ENCODE results near the gene P4HA1.
"Not testable (repeated sequence)": the region's sequence is repeated elsewhere in the genome, so short reads cannot be mapped to it uniquely, and the experiment has no call there.

P4HA1 gene

DNA sequence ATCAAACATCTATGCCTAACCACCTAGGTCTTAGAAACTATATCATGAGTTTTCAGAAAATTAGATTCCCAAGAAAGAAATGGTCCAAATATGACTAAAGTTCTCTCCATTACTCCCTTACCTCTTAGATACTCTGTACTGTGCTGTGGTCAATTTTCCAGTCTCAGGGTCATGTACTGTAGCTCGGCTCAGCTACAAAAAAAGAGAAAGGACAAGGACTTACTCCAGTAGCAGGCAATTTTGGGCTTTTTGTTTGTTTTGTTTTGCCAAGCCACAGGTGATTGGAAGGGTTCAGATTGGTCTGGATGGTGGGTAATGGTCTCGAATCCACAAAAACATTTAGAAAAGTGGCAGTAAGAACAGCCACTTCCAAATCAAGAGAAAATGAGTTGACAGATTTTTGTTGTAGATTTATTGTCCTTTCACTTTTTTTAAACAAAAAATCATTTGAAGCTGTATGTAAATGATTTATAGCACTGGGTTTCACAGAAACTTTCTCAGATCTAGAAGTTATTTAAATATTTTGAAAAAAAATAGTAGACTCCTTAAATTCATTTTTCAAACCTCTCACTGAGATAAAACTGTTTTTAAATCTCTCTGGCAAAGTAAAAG, 52.8 kb downstream of the P4HA1 start:
- DNase-seq (ENCODE audit: low read depth): no peak
- TF ChIP-seq, protein P1, sequence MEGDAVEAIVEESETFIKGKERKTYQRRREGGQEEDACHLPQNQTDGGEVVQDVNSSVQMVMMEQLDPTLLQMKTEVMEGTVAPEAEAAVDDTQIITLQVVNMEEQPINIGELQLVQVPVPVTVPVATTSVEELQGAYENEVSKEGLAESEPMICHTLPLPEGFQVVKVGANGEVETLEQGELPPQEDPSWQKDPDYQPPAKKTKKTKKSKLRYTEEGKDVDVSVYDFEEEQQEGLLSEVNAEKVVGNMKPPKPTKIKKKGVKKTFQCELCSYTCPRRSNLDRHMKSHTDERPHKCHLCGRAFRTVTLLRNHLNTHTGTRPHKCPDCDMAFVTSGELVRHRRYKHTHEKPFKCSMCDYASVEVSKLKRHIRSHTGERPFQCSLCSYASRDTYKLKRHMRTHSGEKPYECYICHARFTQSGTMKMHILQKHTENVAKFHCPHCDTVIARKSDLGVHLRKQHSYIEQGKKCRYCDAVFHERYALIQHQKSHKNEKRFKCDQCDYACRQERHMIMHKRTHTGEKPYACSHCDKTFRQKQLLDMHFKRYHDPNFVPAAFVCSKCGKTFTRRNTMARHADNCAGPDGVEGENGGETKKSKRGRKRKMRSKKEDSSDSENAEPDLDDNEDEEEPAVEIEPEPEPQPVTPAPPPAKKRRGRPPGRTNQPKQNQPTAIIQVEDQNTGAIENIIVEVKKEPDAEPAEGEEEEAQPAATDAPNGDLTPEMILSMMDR (conservative IDR thresholded peaks at IDR 0.05; ENCODE audit: low read depth, low read length): no peak
- no peak overlapping the region for H3K4me3 ChIP-seq (ENCODE audit: low read length)

DNA sequence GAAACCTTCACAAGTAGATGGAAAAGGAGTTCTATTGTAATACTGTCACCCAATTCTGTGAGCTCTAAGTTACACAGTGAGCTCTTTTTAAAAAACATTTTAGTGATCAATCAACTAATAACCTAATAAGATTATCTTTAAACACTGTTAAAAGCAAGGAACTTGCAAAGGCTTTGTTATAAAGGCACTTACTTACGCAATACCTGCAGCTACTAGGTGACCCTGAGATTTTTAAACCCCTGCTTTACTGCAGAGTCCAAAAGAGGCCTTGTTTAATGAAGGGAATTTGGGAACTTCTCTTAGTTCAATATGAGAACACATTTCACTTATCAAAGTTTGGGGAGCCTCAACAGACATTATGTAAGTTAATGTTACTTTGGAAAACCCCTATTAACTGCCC, 53.3 kb downstream of the P4HA1 start:
- TF ChIP-seq, protein P1 (conservative IDR thresholded peaks at IDR 0.05; ENCODE audit: low read depth, low read length): no peak
- no peak overlapping the region for H3K4me3 ChIP-seq (ENCODE audit: low read length)
- DNase-seq (ENCODE audit: low read depth): no peak

- TF ChIP-seq, protein P1 (conservative IDR thresholded peaks at IDR 0.05; ENCODE audit: low read depth, low read length): no peak
- H3K4me3 ChIP-seq (ENCODE audit: low read length): no peak overlapping the region
- no peak for DNase-seq (ENCODE audit: low read depth)
These were observed 54.5 kb downstream of the P4HA1 start for GRCh38 chr10:73042130-73042529.

DNA sequence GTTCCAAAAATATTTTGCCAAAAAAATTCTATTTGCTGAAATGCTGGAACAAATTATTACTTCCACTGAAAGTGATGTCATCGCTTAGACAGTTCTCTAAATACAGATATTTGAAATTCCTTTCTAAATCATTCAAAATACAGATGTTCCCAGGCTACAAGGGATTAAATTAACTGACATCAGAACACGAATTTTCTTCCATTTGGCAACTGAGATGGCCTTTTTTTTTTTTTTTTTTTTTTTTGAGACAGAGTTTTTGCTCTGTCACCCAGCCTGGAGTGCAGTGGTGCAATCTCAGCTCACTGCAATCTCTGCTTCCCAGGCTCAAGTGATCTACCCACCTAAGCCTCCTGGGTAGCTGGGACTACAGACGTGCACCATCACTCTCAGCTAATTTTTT, 57.0 kb downstream of the P4HA1 start:
- TF ChIP-seq, protein P1 (conservative IDR thresholded peaks at IDR 0.05; ENCODE audit: low read depth, low read length): no peak
- DNase-seq (ENCODE audit: low read depth): no peak
- no peak overlapping the region for H3K4me3 ChIP-seq (ENCODE audit: low read length)

- H3K4me3 ChIP-seq (ENCODE audit: low read length); DNase-seq (ENCODE audit: low read depth): not testable (repeated sequence)
These were observed 60.4 kb downstream of the P4HA1 start for GRCh38 chr10:73036285-73036684.

GRCh38 chr10:73032536-73032935, 64.1 kb downstream of the P4HA1 start:
- DNase-seq (ENCODE audit: low read depth): no peak
- TF ChIP-seq, protein P1 (conservative IDR thresholded peaks at IDR 0.05; ENCODE audit: low read depth, low read length): no peak
- H3K4me3 ChIP-seq (ENCODE audit: low read length): no peak overlapping the region

DNA sequence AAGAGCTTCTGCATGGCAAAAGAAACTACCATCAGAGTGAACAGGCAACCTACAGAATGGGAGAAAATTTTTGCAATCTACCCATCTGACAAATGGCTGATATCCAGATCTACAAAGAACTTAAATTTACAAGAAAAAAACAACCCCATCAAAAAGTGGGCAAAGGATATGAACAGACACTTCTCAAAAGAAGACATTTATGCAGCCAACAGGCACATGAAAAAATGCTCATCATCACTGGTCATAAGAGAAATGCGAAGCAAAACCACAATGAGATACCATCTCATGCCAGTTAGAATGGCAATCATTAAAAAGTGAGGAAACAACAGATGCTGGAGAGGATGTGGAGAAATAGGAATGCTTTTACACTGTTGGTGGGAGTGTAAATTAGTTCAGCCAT, 70.0 kb downstream of the P4HA1 start:
- not testable (repeated sequence) for DNase-seq (ENCODE audit: low read depth); H3K4me3 ChIP-seq (ENCODE audit: low read length)

DNA sequence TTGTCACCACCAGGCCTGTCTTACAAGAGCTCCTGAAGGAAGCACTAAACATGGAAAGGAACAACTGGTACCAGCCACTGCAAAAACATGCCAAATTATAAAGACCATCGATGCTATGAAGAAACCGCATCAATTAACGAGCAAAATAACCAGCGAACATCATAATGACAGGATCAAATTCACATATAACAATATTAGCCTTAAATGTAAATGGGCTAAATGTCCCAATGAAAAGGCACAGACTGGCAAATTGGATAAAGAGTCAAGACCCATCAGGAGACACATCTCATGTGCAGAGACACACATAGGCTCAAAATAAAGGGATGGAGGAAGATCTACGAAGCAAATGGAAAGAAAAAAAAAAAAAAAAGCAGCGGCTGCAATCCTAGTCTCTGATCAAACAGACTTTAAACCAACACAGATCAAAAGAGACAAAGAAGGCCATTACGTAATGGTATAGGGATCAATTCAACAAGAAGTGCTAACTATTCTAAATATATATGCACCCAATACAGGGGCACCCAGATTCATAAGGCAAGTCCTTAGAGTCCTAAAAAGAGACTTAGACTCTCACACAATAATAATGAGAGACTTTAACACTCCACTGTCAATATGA, 73.1 kb downstream of the P4HA1 start:
- H3K4me3 ChIP-seq (ENCODE audit: low read length); DNase-seq (ENCODE audit: low read depth): not testable (repeated sequence)

DNA sequence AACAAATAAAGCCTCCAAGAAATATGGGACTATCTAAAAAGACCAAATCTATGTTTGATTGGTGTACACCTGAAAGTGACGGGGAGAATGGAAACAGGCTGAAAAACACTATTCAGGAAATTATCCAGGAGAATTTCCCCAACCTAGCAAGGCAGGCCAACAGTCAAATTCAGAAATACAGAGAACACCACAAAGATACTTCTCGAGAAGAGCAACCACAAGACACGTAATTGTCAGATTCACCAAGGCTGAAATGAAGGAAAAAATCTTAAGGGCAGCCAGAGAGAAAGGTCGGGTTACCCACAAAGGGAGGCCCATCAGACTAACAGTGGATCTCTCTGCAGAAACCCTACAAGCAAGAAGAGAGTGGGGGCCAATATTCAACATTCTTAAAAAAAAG, 73.7 kb downstream of the P4HA1 start:
- H3K4me3 ChIP-seq (ENCODE audit: low read length); DNase-seq (ENCODE audit: low read depth): not testable (repeated sequence)

DNA sequence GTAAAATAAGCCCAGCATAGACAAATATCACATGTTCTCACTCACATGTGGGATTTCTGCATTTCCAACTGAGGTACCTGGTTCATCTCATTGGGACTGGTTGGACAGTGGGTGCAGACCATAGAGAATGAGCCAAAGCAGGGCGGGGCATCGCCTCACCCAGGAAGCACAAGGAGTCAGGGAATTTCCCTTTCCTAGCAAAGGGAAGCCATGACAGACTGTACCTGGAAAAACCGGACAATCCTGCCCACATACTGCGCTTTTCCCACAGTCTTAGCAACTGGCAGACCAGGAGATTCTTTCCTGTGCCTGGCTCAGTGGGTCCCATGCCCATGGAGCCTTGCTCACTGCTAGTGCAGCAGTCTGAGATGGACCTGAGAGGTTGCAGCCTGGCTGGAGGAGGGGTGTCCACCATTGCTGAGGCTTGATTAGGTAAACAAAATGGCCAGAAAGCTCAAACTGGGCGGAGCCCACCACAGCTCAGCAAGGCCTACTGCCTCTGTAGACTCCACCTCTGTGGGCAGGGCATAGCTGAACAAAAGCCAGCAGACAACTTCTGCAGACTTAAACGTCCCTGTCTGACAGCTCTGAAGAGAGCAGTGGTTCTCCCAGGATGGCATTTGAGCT, 75.0 kb downstream of the P4HA1 start:
- not testable (repeated sequence) for H3K4me3 ChIP-seq (ENCODE audit: low read length); DNase-seq (ENCODE audit: low read depth)

Data from retinal pigment epithelial cell (primary cell).